ENCODE measurements around the gene MGAT1. TPM values are rescaled to one million over a fixed set of nuclear protein-coding genes. Genes with fewer than 3 reads are reported as not detected.

The MGAT1 gene
- total RNA-seq, 1 experiment from 2014 or later: 53.0 TPM

GRCh38 chr5:180831139-180832093 lies 28.8 kb upstream of the MGAT1 start:
- CTCF ChIA-PET: interaction anchor here (0.6 to 0.7 kb wide), 2 partner anchors 29 to 30 kb away, joined by 3 read pairs; partner anchors contain the start of gene ZFP62
- H3K27ac ChIP-seq (ENCODE audit: low read depth, low read length): peak overlapping the region; percentile 93
- intact Hi-C loops (cut with micrococcal nuclease): no loop called here

More at GRCh38 chr5:180831139-180832093, 28.8 kb upstream of the MGAT1 start:
- peak; percentile 91 for ATAC-seq
- peak; percentile 46 for DNase-seq (ENCODE audit: low read depth, low spot score)
- TF ChIP-seq YY1 (IDR thresholded peaks at IDR 0.05; ENCODE audit: extremely low read depth, insufficient replicate concordance, low read depth, low read length) (peak; percentile 61), POLR2AphosphoS5 (IDR thresholded peaks at IDR 0.05; ENCODE audit: low read depth, low read length) (peak; percentile 95), RAD21 (IDR thresholded peaks at IDR 0.05; ENCODE audit: low read depth) (no peak), SP1 (IDR thresholded peaks at IDR 0.05; ENCODE audit: low read depth) (peak; percentile 38; the same call in 1 of the 2 replicates), ELF1 (IDR thresholded peaks at IDR 0.05; ENCODE audit: borderline replicate concordance, low read depth) (peak; percentile 66), EGR1 (IDR thresholded peaks at IDR 0.05; ENCODE audit: low read depth) (peak; percentile 50; the same call in 1 of the 2 replicates), ZFX (IDR thresholded peaks at IDR 0.05) (peak; percentile 88), POLR2A (IDR thresholded peaks at IDR 0.05; ENCODE audit: borderline replicate concordance, extremely low read depth, insufficient read depth, insufficient read length) (peak; percentile 74), JUND (IDR thresholded peaks at IDR 0.05) (no peak), CBX3 (IDR thresholded peaks at IDR 0.05; ENCODE audit: low read depth) (peak; percentile 63; the same call in 1 of the 2 replicates)
- TF ChIP-seq, protein P1, sequence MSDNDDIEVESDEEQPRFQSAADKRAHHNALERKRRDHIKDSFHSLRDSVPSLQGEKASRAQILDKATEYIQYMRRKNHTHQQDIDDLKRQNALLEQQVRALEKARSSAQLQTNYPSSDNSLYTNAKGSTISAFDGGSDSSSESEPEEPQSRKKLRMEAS (IDR thresholded peaks at IDR 0.05): peak; percentile 92
- TF ChIP-seq, protein P2, sequence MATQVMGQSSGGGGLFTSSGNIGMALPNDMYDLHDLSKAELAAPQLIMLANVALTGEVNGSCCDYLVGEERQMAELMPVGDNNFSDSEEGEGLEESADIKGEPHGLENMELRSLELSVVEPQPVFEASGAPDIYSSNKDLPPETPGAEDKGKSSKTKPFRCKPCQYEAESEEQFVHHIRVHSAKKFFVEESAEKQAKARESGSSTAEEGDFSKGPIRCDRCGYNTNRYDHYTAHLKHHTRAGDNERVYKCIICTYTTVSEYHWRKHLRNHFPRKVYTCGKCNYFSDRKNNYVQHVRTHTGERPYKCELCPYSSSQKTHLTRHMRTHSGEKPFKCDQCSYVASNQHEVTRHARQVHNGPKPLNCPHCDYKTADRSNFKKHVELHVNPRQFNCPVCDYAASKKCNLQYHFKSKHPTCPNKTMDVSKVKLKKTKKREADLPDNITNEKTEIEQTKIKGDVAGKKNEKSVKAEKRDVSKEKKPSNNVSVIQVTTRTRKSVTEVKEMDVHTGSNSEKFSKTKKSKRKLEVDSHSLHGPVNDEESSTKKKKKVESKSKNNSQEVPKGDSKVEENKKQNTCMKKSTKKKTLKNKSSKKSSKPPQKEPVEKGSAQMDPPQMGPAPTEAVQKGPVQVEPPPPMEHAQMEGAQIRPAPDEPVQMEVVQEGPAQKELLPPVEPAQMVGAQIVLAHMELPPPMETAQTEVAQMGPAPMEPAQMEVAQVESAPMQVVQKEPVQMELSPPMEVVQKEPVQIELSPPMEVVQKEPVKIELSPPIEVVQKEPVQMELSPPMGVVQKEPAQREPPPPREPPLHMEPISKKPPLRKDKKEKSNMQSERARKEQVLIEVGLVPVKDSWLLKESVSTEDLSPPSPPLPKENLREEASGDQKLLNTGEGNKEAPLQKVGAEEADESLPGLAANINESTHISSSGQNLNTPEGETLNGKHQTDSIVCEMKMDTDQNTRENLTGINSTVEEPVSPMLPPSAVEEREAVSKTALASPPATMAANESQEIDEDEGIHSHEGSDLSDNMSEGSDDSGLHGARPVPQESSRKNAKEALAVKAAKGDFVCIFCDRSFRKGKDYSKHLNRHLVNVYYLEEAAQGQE (IDR thresholded peaks at IDR 0.05; ENCODE audit: low read depth): no peak
- TF ChIP-seq, protein P3, sequence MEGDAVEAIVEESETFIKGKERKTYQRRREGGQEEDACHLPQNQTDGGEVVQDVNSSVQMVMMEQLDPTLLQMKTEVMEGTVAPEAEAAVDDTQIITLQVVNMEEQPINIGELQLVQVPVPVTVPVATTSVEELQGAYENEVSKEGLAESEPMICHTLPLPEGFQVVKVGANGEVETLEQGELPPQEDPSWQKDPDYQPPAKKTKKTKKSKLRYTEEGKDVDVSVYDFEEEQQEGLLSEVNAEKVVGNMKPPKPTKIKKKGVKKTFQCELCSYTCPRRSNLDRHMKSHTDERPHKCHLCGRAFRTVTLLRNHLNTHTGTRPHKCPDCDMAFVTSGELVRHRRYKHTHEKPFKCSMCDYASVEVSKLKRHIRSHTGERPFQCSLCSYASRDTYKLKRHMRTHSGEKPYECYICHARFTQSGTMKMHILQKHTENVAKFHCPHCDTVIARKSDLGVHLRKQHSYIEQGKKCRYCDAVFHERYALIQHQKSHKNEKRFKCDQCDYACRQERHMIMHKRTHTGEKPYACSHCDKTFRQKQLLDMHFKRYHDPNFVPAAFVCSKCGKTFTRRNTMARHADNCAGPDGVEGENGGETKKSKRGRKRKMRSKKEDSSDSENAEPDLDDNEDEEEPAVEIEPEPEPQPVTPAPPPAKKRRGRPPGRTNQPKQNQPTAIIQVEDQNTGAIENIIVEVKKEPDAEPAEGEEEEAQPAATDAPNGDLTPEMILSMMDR (IDR thresholded peaks at IDR 0.05 in 2 of 3, conservative IDR thresholded peaks at IDR 0.05 in 1 of 3; ENCODE audit: borderline replicate concordance in 1 of 3, insufficient read depth in 1 of 3, low read depth in 2 of 3, low read length in 2 of 3): no peak
- H3K36me3 ChIP-seq (ENCODE audit: control insufficient read depth in 1 of 2, insufficient read depth in 2 of 2, low read length in 2 of 2): peaks cover 2 to 12% of the 10 kb centered on the region in 2 experiments; a peak in 1 of 4 replicates
- H3K27me3 ChIP-seq (ENCODE audit: insufficient read depth, low read length): no peaks in the 10 kb centered on the region
- ChIA-PET POLR2A (interaction anchor here (0.6 to 1.8 kb wide), 2 partner anchors 29 to 1273 kb away, joined by 3 to 7 read pairs; partner anchors contain the start of gene ZFP62), RAD21 (ENCODE audit: low non-redundant PET in 1 of 2, low total read pairs in 2 of 2, uncharacterized antibody in 2 of 2, unreplicated experiment in 2 of 2) (no interaction called here)
- peaks cover 0 to 8% of the 10 kb centered on the region in 2 experiments; a peak in 1 of 4 replicates for H3K9me3 ChIP-seq (ENCODE audit: control insufficient read depth in 1 of 2, insufficient read depth in 1 of 2, low read depth in 1 of 2, low read length in 2 of 2)
- peaks cover 18% of the 10 kb centered on the region; the same call in 1 of the 2 replicates for H3K79me2 ChIP-seq (ENCODE audit: insufficient read depth, low read length)
- H3K4me2 ChIP-seq (ENCODE audit: low read length): peak overlapping the region; percentile 99
- peak overlapping the region; percentile 74 for H2AFZ ChIP-seq (ENCODE audit: low read depth, low read length, poor library complexity, severe bottlenecking)
- peak overlapping the region; percentile 87 for H3K4me3 ChIP-seq (replicated peaks in 1 of 2; ENCODE audit: low read depth in 1 of 2, low read length in 2 of 2)
- BruUV-seq (replicated peaks): TSS peak; percentile 73
- peaks cover 10 to 28% of the 10 kb centered on the region in 2 experiments; a peak in 3 of 4 replicates for H3K4me1 ChIP-seq (ENCODE audit: control insufficient read depth in 1 of 2, insufficient read depth in 2 of 2, low read length in 2 of 2)
- H3K9ac ChIP-seq (ENCODE audit: low read length): peak overlapping the region; percentile 92
- H3K9me2 ChIP-seq (ENCODE audit: insufficient read depth): no peaks in the 10 kb centered on the region
- no peaks in the 10 kb centered on the region for H4K20me1 ChIP-seq (ENCODE audit: insufficient read depth)
